ENCODE data around the gene IL17C. TPM values are rescaled to one million over a fixed set of nuclear protein-coding genes. Genes with fewer than 3 reads are reported as not detected.

Gene IL17C
- total RNA-seq, 1 experiment from 2014 or later, result not detected

GRCh38 chr16:88595921-88596320, 42.5 kb upstream of the IL17C start:
- H3K9ac ChIP-seq (ENCODE audit: low read length), result no peak overlapping the region
- no peak for DNase-seq

DNA sequence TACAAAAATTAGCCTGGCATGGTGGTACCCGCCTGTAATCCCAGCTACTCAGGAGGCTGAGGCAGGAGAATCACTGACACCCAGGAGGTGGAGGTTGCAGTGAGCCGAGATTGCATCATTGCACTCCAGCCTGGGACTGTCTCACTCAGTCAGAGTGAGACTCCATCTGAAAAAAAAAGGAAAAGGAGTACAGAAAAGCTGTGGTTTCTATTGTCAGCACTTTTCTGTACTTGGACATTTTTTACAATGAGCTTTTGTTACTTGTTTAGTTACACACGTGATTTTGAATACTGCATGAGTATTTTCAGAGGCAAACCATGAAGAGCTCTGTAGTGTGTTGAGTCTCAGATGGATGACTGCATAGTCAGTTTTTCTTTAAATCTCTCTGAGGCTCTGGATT, 41.9 kb upstream of the IL17C start:
- no peak overlapping the region for H3K4me3 ChIP-seq (ENCODE audit: low read length)
- no peak overlapping the region for H2AFZ ChIP-seq (ENCODE audit: low read length)
- peaks cover 20% of the 10 kb centered on the region for H3K79me2 ChIP-seq (ENCODE audit: low read length)
- no peaks in the 10 kb centered on the region for H3K9me3 ChIP-seq (ENCODE audit: low read length)
- H3K9me2 ChIP-seq (replicated peaks; ENCODE audit: insufficient read depth, low read length), result no peaks in the 10 kb centered on the region
- no peak overlapping the region for H3K27ac ChIP-seq (ENCODE audit: low read length)
- no peak overlapping the region for H3K9ac ChIP-seq (ENCODE audit: low read length)
- no peaks in the 10 kb centered on the region for H3K4me1 ChIP-seq (ENCODE audit: low read length)
- no peak for DNase-seq
- H3K4me2 ChIP-seq (ENCODE audit: low read depth, low read length, poor library complexity, severe bottlenecking), result no peak overlapping the region
- no peaks in the 10 kb centered on the region for H4K20me1 ChIP-seq (ENCODE audit: insufficient read depth, low read depth, low read length)
- peaks cover 8% of the 10 kb centered on the region for H3K36me3 ChIP-seq (ENCODE audit: insufficient read depth, low read length)
- H3K27me3 ChIP-seq (ENCODE audit: low read length), result no peaks in the 10 kb centered on the region

More at GRCh38 chr16:88595921-88596320, 42.5 kb upstream of the IL17C start:
- no peak overlapping the region for H3K4me3 ChIP-seq (ENCODE audit: low read length)
- H2AFZ ChIP-seq (ENCODE audit: low read length), result no peak overlapping the region
- H3K4me2 ChIP-seq (ENCODE audit: low read depth, low read length, poor library complexity, severe bottlenecking), result no peak overlapping the region
- H3K27ac ChIP-seq (ENCODE audit: low read length), result no peak overlapping the region
- H3K36me3 ChIP-seq (ENCODE audit: insufficient read depth, low read length), result peaks cover 5% of the 10 kb centered on the region
- H3K79me2 ChIP-seq (ENCODE audit: low read length), result peaks cover 20% of the 10 kb centered on the region
- no peaks in the 10 kb centered on the region for H4K20me1 ChIP-seq (ENCODE audit: insufficient read depth, low read depth, low read length)
- no peaks in the 10 kb centered on the region for H3K9me3 ChIP-seq (ENCODE audit: low read length)
- no peaks in the 10 kb centered on the region for H3K27me3 ChIP-seq (ENCODE audit: low read length)
- no peaks in the 10 kb centered on the region for H3K4me1 ChIP-seq (ENCODE audit: low read length)
- H3K9me2 ChIP-seq (replicated peaks; ENCODE audit: insufficient read depth, low read length), result no peaks in the 10 kb centered on the region

- Histone ChIP-seq H3K4me3 (ENCODE audit: low read length) (no peak overlapping the region), H3K9ac (ENCODE audit: low read length) (no peak overlapping the region), H3K27ac (ENCODE audit: low read length) (no peak overlapping the region)
These were observed 40.4 kb upstream of the IL17C start for GRCh38 chr16:88597856-88598491.

GRCh38 chr16:88599092-88599733, 39.2 kb upstream of the IL17C start:
- peaks cover 11% of the 10 kb centered on the region for H3K36me3 ChIP-seq (ENCODE audit: insufficient read depth, low read length)

More at GRCh38 chr16:88597856-88598491, 40.4 kb upstream of the IL17C start:
- peaks cover 16% of the 10 kb centered on the region for H3K79me2 ChIP-seq (ENCODE audit: low read length)
- no peaks in the 10 kb centered on the region for H3K9me2 ChIP-seq (replicated peaks; ENCODE audit: insufficient read depth, low read length)
- H3K27me3 ChIP-seq (ENCODE audit: low read length), result no peaks in the 10 kb centered on the region
- H2AFZ ChIP-seq (ENCODE audit: low read length), result no peak overlapping the region
- peaks cover 13% of the 10 kb centered on the region for H3K36me3 ChIP-seq (ENCODE audit: insufficient read depth, low read length)
- 0 out of 2 replicates have a peak, but pooled peaks cover 4% of the 10 kb centered on the region for H4K20me1 ChIP-seq (ENCODE audit: insufficient read depth, low read depth, low read length)
- H3K9me3 ChIP-seq (ENCODE audit: low read length), result no peaks in the 10 kb centered on the region
- H3K4me1 ChIP-seq (ENCODE audit: low read length), result no peaks in the 10 kb centered on the region
- DNase-seq, result no peak
- no peak overlapping the region for H3K4me2 ChIP-seq (ENCODE audit: low read depth, low read length, poor library complexity, severe bottlenecking)

DNA sequence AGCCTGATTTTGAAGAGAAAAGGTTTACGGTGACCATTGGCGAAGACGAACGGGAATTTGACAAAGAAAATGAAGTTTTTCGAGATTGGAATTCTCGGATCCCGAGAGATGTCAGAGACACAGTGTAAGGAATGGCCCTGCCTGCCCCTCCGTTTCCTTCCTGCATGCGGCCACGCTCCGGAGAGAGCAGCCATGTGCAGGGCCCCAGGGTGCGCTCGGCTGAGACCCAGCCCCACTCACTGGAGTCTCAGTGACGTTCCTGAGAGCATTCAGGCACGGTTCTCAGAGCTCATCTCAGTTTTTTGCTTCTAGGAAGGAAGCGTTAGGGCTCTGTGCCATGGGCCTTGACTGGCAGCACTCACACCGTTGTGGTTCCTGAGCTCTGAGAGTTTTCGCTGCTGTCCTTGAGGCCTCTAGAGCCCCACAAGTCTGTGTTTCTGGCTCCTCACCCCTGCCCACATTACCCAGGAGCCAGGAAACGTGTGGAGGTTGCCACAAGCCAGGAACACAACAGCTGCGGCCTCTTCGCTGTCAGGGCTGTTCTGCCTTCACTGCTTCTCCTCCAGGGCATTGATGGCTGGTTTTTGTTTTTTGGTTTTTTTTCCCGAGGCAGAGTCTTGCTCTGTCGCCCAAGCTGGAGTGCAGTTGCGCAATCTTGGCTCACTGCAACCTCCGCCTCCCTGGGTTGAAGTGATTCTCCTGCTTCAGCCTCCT, 38.4 kb upstream of the IL17C start:
- peaks cover 6% of the 10 kb centered on the region for H3K79me2 ChIP-seq (ENCODE audit: low read length)
- H3K4me2 ChIP-seq (ENCODE audit: low read depth, low read length, poor library complexity, severe bottlenecking), result no peak overlapping the region

More at GRCh38 chr16:88599092-88599733, 39.2 kb upstream of the IL17C start:
- Histone ChIP-seq H3K4me2 (ENCODE audit: low read depth, low read length, poor library complexity, severe bottlenecking) (no peak overlapping the region), H2AFZ (ENCODE audit: low read length) (no peak overlapping the region), H3K9me2 (replicated peaks; ENCODE audit: insufficient read depth, low read length) (no peaks in the 10 kb centered on the region), H4K20me1 (ENCODE audit: insufficient read depth, low read depth, low read length) (0 out of 2 replicates have a peak, but pooled peaks cover 4% of the 10 kb centered on the region), H3K9ac (ENCODE audit: low read length) (no peak overlapping the region), H3K27me3 (ENCODE audit: low read length) (no peaks in the 10 kb centered on the region), H3K9me3 (ENCODE audit: low read length) (no peaks in the 10 kb centered on the region), H3K4me3 (ENCODE audit: low read length) (no peak overlapping the region), H3K79me2 (ENCODE audit: low read length) (peaks cover 7% of the 10 kb centered on the region), H3K4me1 (ENCODE audit: low read length) (no peaks in the 10 kb centered on the region), H3K27ac (ENCODE audit: low read length) (no peak overlapping the region)
- no peak for DNase-seq

DNA sequence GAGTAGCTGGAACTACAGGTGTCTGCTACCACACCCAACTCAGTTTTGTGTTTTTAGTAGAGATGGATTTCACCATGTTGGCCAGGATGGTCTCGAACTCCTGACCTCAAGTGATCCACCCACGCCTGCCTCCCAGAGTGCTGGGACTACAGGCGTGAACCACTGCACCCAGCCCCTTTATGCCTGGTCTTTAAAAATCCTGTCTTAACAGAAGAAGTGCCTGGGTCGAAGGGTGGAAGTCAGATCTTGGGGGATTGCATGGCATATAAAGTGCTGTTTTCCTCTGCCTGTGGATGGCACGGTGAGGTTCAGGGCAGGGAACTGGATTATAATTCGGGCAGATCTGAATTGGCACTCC, 37.9 kb upstream of the IL17C start:
- H3K27me3 ChIP-seq (ENCODE audit: low read length), result no peaks in the 10 kb centered on the region
- H3K4me2 ChIP-seq (ENCODE audit: low read depth, low read length, poor library complexity, severe bottlenecking), result no peak overlapping the region
- no peaks in the 10 kb centered on the region for H3K4me1 ChIP-seq (ENCODE audit: low read length)
- H3K36me3 ChIP-seq (ENCODE audit: insufficient read depth, low read length), result peaks cover 11% of the 10 kb centered on the region
- peaks cover 4% of the 10 kb centered on the region for H3K79me2 ChIP-seq (ENCODE audit: low read length)
- no peak for DNase-seq
- no peak overlapping the region for H3K9ac ChIP-seq (ENCODE audit: low read length)
- H3K4me3 ChIP-seq (ENCODE audit: low read length), result no peak overlapping the region
- 0 out of 2 replicates have a peak, but pooled peaks cover 4% of the 10 kb centered on the region for H4K20me1 ChIP-seq (ENCODE audit: insufficient read depth, low read depth, low read length)
- H3K9me3 ChIP-seq (ENCODE audit: low read length), result no peaks in the 10 kb centered on the region
- H3K9me2 ChIP-seq (replicated peaks; ENCODE audit: insufficient read depth, low read length), result no peaks in the 10 kb centered on the region
- H2AFZ ChIP-seq (ENCODE audit: low read length), result no peak overlapping the region
- no peak overlapping the region for H3K27ac ChIP-seq (ENCODE audit: low read length)

More for the DNA sequence above, 38.4 kb upstream of the IL17C start:
- Histone ChIP-seq H3K36me3 (ENCODE audit: insufficient read depth, low read length) (peaks cover 11% of the 10 kb centered on the region), H3K9me3 (ENCODE audit: low read length) (no peaks in the 10 kb centered on the region), H3K27ac (ENCODE audit: low read length) (no peak overlapping the region), H4K20me1 (ENCODE audit: insufficient read depth, low read depth, low read length) (0 out of 2 replicates have a peak, but pooled peaks cover 4% of the 10 kb centered on the region), H3K9me2 (replicated peaks; ENCODE audit: insufficient read depth, low read length) (no peaks in the 10 kb centered on the region), H3K4me1 (ENCODE audit: low read length) (no peaks in the 10 kb centered on the region), H3K27me3 (ENCODE audit: low read length) (no peaks in the 10 kb centered on the region), H2AFZ (ENCODE audit: low read length) (no peak overlapping the region), H3K4me3 (ENCODE audit: low read length) (no peak overlapping the region), H3K9ac (ENCODE audit: low read length) (no peak overlapping the region)
- no peak for DNase-seq

DNA sequence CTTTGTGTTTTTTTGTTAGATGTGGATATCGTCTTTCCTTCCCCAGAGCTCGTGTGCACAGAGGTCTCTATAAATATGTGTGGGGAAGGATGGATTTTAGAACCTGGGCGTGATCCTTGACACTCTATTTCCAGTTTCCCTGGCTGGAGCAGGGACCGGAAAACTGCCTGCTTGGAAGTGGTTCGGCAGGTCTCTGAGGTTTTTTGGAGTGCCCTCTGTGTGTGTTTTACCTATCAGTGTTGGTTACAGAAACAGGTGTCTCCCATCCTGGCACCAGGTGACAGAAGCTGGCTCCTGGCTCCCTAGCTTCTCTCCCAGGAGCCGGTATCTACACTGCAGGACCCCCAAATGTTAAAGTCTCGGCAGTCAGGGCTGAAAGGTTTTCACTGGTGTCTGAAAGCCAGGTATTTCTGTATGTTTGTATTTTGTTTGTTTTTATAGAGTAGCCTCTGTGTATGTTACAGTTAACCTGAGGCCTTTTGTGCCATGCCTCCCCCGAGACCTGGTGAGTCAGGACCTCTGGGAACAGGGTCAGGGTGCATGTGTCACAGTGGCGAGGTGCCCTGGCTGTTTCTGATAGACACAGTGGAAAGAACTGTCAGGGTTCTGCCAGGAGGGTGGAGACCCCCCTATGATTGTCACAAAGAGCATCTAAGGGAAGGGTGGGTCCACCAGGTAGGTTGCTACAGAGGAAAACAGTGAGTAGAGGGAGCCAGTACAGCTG, 36.9 kb upstream of the IL17C start:
- no peaks in the 10 kb centered on the region for H3K4me1 ChIP-seq (ENCODE audit: low read length)
- H3K9ac ChIP-seq (ENCODE audit: low read length), result no peak overlapping the region
- peaks cover 14% of the 10 kb centered on the region for H3K36me3 ChIP-seq (ENCODE audit: insufficient read depth, low read length)
- no peaks in the 10 kb centered on the region for H3K9me3 ChIP-seq (ENCODE audit: low read length)
- H4K20me1 ChIP-seq (ENCODE audit: insufficient read depth, low read depth, low read length), result 0 out of 2 replicates have a peak, but pooled peaks cover 4% of the 10 kb centered on the region
- no peaks in the 10 kb centered on the region for H3K9me2 ChIP-seq (replicated peaks; ENCODE audit: insufficient read depth, low read length)
- no peak overlapping the region for H3K27ac ChIP-seq (ENCODE audit: low read length)
- no peak for DNase-seq
- no peaks in the 10 kb centered on the region for H3K27me3 ChIP-seq (ENCODE audit: low read length)
- H3K79me2 ChIP-seq (ENCODE audit: low read length), result no peaks in the 10 kb centered on the region; the same call in 1 of the 2 replicates
- no peak overlapping the region for H3K4me3 ChIP-seq (ENCODE audit: low read length)
- H2AFZ ChIP-seq (ENCODE audit: low read length), result no peak overlapping the region
- no peak overlapping the region for H3K4me2 ChIP-seq (ENCODE audit: low read depth, low read length, poor library complexity, severe bottlenecking)
